ENCODE results near the gene SLC1A2.

Gene SLC1A2

GRCh38 chr11:35372565-35373283 lies 46.6 kb downstream of the SLC1A2 start:
- H3K4me3 ChIP-seq (ENCODE audit: low read length in 2 of 2) = no peak overlapping the region
- H2AK5ac ChIP-seq (ENCODE audit: low read depth, low read length) = peak overlapping the region; percentile 26
- no peak overlapping the region for H2BK12ac ChIP-seq (ENCODE audit: low read length)
- H3K27ac ChIP-seq (replicated peaks; ENCODE audit: low read length) = no peak overlapping the region
- H3K14ac ChIP-seq (ENCODE audit: low read length) = peak overlapping the region; percentile 17
- peak overlapping the region; percentile 59 for H3K23ac ChIP-seq (ENCODE audit: low read depth, low read length, poor library complexity)
- H3K36me3 ChIP-seq (replicated peaks in 1 of 2; ENCODE audit: control insufficient read depth in 2 of 2, insufficient read depth in 2 of 2, low read length in 2 of 2) = no peaks in the 10 kb centered on the region
- peak overlapping the region; percentile 44 for H3K18ac ChIP-seq (ENCODE audit: low read length)
- H4K8ac ChIP-seq (ENCODE audit: low read depth, low read length) = no peak overlapping the region
- H2BK120ac ChIP-seq (ENCODE audit: low read depth, low read length) = no peak overlapping the region
- H3K27me3 ChIP-seq (ENCODE audit: control insufficient read depth in 3 of 3, insufficient read depth in 3 of 3, low read depth in 1 of 3, low read length in 3 of 3) = peaks cover 0 to 3% (median 0%) of the 10 kb centered on the region in 3 experiments
- DNase-seq (ENCODE audit: low spot score) = no peak
- H3K9ac ChIP-seq (ENCODE audit: low read depth, low read length, poor library complexity) = peak overlapping the region; percentile 79
- no CpG with 5 or more reads among the region's 3 CpGs for WGBS, 2 donors (ENCODE audit: extremely low coverage in 2 of 2, insufficient read length in 2 of 2, insufficient replicate concordance in 1 of 2)
- no peak overlapping the region for H2BK15ac ChIP-seq (ENCODE audit: low read length)
- H3K4me2 ChIP-seq (ENCODE audit: insufficient read depth, low read length, poor library complexity, severe bottlenecking) = no peak overlapping the region
- H3K4me1 ChIP-seq (ENCODE audit: control insufficient read depth in 2 of 2, insufficient read depth in 1 of 2, low read depth in 1 of 2, low read length in 2 of 2) = no peaks in the 10 kb centered on the region
- H3K9me3 ChIP-seq (replicated peaks in 1 of 2; ENCODE audit: control insufficient read depth in 2 of 2, insufficient read depth in 1 of 2, low read depth in 1 of 2, low read length in 2 of 2) = no peaks in the 10 kb centered on the region
- H3K4ac ChIP-seq (ENCODE audit: low read length) = no peak overlapping the region
- H2BK5ac ChIP-seq (ENCODE audit: low read length) = no peak overlapping the region
- H4K91ac ChIP-seq (ENCODE audit: low read depth, low read length, poor library complexity) = no peak overlapping the region
- peaks cover 4% of the 10 kb centered on the region for H3K79me1 ChIP-seq (ENCODE audit: low read depth, low read length)
- H2AFZ ChIP-seq (ENCODE audit: low read length) = no peak overlapping the region

GRCh38 chr11:35367491-35367890 lies 51.9 kb downstream of the SLC1A2 start:
- no peak for DNase-seq (ENCODE audit: low spot score)
- no peak overlapping the region for H3K18ac ChIP-seq (ENCODE audit: low read length)
- H3K14ac ChIP-seq (ENCODE audit: low read length) = no peak overlapping the region
- peaks cover 0 to 3% (median 0%) of the 10 kb centered on the region in 3 experiments for H3K27me3 ChIP-seq (ENCODE audit: control insufficient read depth in 3 of 3, insufficient read depth in 3 of 3, low read depth in 1 of 3, low read length in 3 of 3)
- H2AK5ac ChIP-seq (ENCODE audit: low read depth, low read length) = no peak overlapping the region
- no peaks in the 10 kb centered on the region for H3K9me3 ChIP-seq (replicated peaks in 1 of 2; ENCODE audit: control insufficient read depth in 2 of 2, insufficient read depth in 1 of 2, low read depth in 1 of 2, low read length in 2 of 2)
- H4K91ac ChIP-seq (ENCODE audit: low read depth, low read length, poor library complexity) = no peak overlapping the region
- no peak overlapping the region for H2BK15ac ChIP-seq (ENCODE audit: low read length)
- no peak overlapping the region for H2BK120ac ChIP-seq (ENCODE audit: low read depth, low read length)
- peaks cover 2 to 5% of the 10 kb centered on the region in 2 donors for H3K4me1 ChIP-seq (ENCODE audit: control insufficient read depth in 2 of 2, insufficient read depth in 1 of 2, low read depth in 1 of 2, low read length in 2 of 2)
- no peak overlapping the region for H3K4me3 ChIP-seq (ENCODE audit: low read length in 2 of 2)
- no peak overlapping the region for H4K8ac ChIP-seq (ENCODE audit: low read depth, low read length)
- no peak overlapping the region for H3K9ac ChIP-seq (ENCODE audit: low read depth, low read length, poor library complexity)
- no peak overlapping the region for H2AFZ ChIP-seq (ENCODE audit: low read length)
- H3K79me1 ChIP-seq (ENCODE audit: low read depth, low read length) = no peaks in the 10 kb centered on the region
- WGBS, 2 donors (ENCODE audit: extremely low coverage in 2 of 2, insufficient read length in 2 of 2, insufficient replicate concordance in 1 of 2) = no CpG with 5 or more reads among the region's 4 CpGs
- no peak overlapping the region for H2BK12ac ChIP-seq (ENCODE audit: low read length)
- no peak overlapping the region for H3K4ac ChIP-seq (ENCODE audit: low read length)
- H3K4me2 ChIP-seq (ENCODE audit: insufficient read depth, low read length, poor library complexity, severe bottlenecking) = no peak overlapping the region
- H3K23ac ChIP-seq (ENCODE audit: low read depth, low read length, poor library complexity) = no peak overlapping the region
- no peaks in the 10 kb centered on the region for H3K36me3 ChIP-seq (replicated peaks in 1 of 2; ENCODE audit: control insufficient read depth in 2 of 2, insufficient read depth in 2 of 2, low read length in 2 of 2)
- H2BK5ac ChIP-seq (ENCODE audit: low read length) = no peak overlapping the region
- no peak overlapping the region for H3K27ac ChIP-seq (replicated peaks; ENCODE audit: low read length)

- H4K91ac ChIP-seq (ENCODE audit: low read depth, low read length, poor library complexity) = no peak overlapping the region
- WGBS, 2 donors (ENCODE audit: extremely low coverage in 2 of 2, insufficient read length in 2 of 2, insufficient replicate concordance in 1 of 2) = no CpG with 5 or more reads among the region's 1 CpG
Observed at GRCh38 chr11:35366798-35367197, 52.6 kb downstream of the SLC1A2 start.

GRCh38 chr11:35365961-35366360 lies 53.4 kb downstream of the SLC1A2 start:
- no peak overlapping the region for H2AFZ ChIP-seq (ENCODE audit: low read length)
- WGBS, 2 donors (ENCODE audit: extremely low coverage in 2 of 2, insufficient read length in 2 of 2, insufficient replicate concordance in 1 of 2) = no CpG with 5 or more reads among the region's 4 CpGs
- H3K9ac ChIP-seq (ENCODE audit: low read depth, low read length, poor library complexity) = no peak overlapping the region
- no peak overlapping the region for H2AK5ac ChIP-seq (ENCODE audit: low read depth, low read length)
- H3K4me1 ChIP-seq (ENCODE audit: control insufficient read depth in 2 of 2, insufficient read depth in 1 of 2, low read depth in 1 of 2, low read length in 2 of 2) = peaks cover 2 to 5% of the 10 kb centered on the region in 2 donors
- DNase-seq (ENCODE audit: low spot score) = no peak
- H3K14ac ChIP-seq (ENCODE audit: low read length) = no peak overlapping the region
- no peak overlapping the region for H3K4me2 ChIP-seq (ENCODE audit: insufficient read depth, low read length, poor library complexity, severe bottlenecking)
- H3K4ac ChIP-seq (ENCODE audit: low read length) = no peak overlapping the region
- no peak overlapping the region for H4K91ac ChIP-seq (ENCODE audit: low read depth, low read length, poor library complexity)
- no peaks in the 10 kb centered on the region for H3K9me3 ChIP-seq (replicated peaks in 1 of 2; ENCODE audit: control insufficient read depth in 2 of 2, insufficient read depth in 1 of 2, low read depth in 1 of 2, low read length in 2 of 2)
- no peaks in the 10 kb centered on the region for H3K36me3 ChIP-seq (replicated peaks in 1 of 2; ENCODE audit: control insufficient read depth in 2 of 2, insufficient read depth in 2 of 2, low read length in 2 of 2)
- H3K27me3 ChIP-seq (ENCODE audit: control insufficient read depth in 3 of 3, insufficient read depth in 3 of 3, low read depth in 1 of 3, low read length in 3 of 3) = peaks cover 0 to 1% (median 0%) of the 10 kb centered on the region in 3 experiments
- H3K27ac ChIP-seq (replicated peaks; ENCODE audit: low read length) = no peak overlapping the region
- no peak overlapping the region for H3K18ac ChIP-seq (ENCODE audit: low read length)
- H2BK120ac ChIP-seq (ENCODE audit: low read depth, low read length) = no peak overlapping the region
- no peak overlapping the region for H2BK5ac ChIP-seq (ENCODE audit: low read length)
- no peak overlapping the region for H3K4me3 ChIP-seq (ENCODE audit: low read length in 2 of 2)
- H2BK15ac ChIP-seq (ENCODE audit: low read length) = no peak overlapping the region
- H4K8ac ChIP-seq (ENCODE audit: low read depth, low read length) = no peak overlapping the region
- H2BK12ac ChIP-seq (ENCODE audit: low read length) = no peak overlapping the region
- no peaks in the 10 kb centered on the region for H3K79me1 ChIP-seq (ENCODE audit: low read depth, low read length)
- H3K23ac ChIP-seq (ENCODE audit: low read depth, low read length, poor library complexity) = no peak overlapping the region

More at GRCh38 chr11:35366798-35367197, 52.6 kb downstream of the SLC1A2 start:
- H3K27ac ChIP-seq (replicated peaks; ENCODE audit: low read length) = no peak overlapping the region
- H2BK120ac ChIP-seq (ENCODE audit: low read depth, low read length) = no peak overlapping the region
- H3K4me1 ChIP-seq (ENCODE audit: control insufficient read depth in 2 of 2, insufficient read depth in 1 of 2, low read depth in 1 of 2, low read length in 2 of 2) = peaks cover 2 to 5% of the 10 kb centered on the region in 2 donors
- no peak overlapping the region for H2BK5ac ChIP-seq (ENCODE audit: low read length)
- no peak overlapping the region for H3K4me2 ChIP-seq (ENCODE audit: insufficient read depth, low read length, poor library complexity, severe bottlenecking)
- no peak overlapping the region for H2AFZ ChIP-seq (ENCODE audit: low read length)
- no peaks in the 10 kb centered on the region for H3K79me1 ChIP-seq (ENCODE audit: low read depth, low read length)
- H3K18ac ChIP-seq (ENCODE audit: low read length) = no peak overlapping the region
- no peak overlapping the region for H3K14ac ChIP-seq (ENCODE audit: low read length)
- H2BK15ac ChIP-seq (ENCODE audit: low read length) = no peak overlapping the region
- H3K27me3 ChIP-seq (ENCODE audit: control insufficient read depth in 3 of 3, insufficient read depth in 3 of 3, low read depth in 1 of 3, low read length in 3 of 3) = peaks cover 0 to 3% (median 0%) of the 10 kb centered on the region in 3 experiments
- H2AK5ac ChIP-seq (ENCODE audit: low read depth, low read length) = no peak overlapping the region
- H3K9me3 ChIP-seq (replicated peaks in 1 of 2; ENCODE audit: control insufficient read depth in 2 of 2, insufficient read depth in 1 of 2, low read depth in 1 of 2, low read length in 2 of 2) = no peaks in the 10 kb centered on the region
- no peak for DNase-seq (ENCODE audit: low spot score)
- no peak overlapping the region for H3K9ac ChIP-seq (ENCODE audit: low read depth, low read length, poor library complexity)
- no peaks in the 10 kb centered on the region for H3K36me3 ChIP-seq (replicated peaks in 1 of 2; ENCODE audit: control insufficient read depth in 2 of 2, insufficient read depth in 2 of 2, low read length in 2 of 2)
- H3K4ac ChIP-seq (ENCODE audit: low read length) = no peak overlapping the region
- no peak overlapping the region for H4K8ac ChIP-seq (ENCODE audit: low read depth, low read length)
- H3K4me3 ChIP-seq (ENCODE audit: low read length in 2 of 2) = no peak overlapping the region
- no peak overlapping the region for H2BK12ac ChIP-seq (ENCODE audit: low read length)
- no peak overlapping the region for H3K23ac ChIP-seq (ENCODE audit: low read depth, low read length, poor library complexity)
